ENCODE results near the gene TARM1. TPM values are rescaled to one million over a fixed set of nuclear protein-coding genes. Genes with fewer than 3 reads are reported as not detected.
"Not testable (repeated sequence)": the region's sequence is repeated elsewhere in the genome, so short reads cannot be mapped to it uniquely, and the experiment has no call there.

The TARM1 gene
- total RNA-seq, 2 experiments from 2014 or later = not detected

DNA sequence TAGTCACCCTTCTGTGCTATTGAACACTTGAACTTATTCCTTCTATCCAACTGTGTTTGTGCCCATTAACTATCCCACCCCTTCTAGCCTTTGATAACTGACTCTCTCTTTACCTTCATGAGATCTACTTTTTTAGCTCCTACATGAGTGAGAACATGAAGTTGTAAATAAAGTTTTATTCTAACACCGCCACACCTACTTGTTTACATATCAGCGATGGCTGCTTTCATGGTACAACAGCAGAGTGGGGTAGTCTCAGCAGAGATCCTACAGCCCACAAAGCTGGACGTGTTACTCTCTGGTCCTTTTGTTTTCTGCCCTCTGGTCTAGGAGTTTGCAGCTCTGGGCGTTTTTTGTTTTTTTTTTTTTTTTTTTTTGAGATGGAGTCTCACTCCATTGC, 41.2 kb downstream of the TARM1 start:
- no peak overlapping the region for H3K27ac Mint-ChIP-seq
- no peak overlapping the region for H3K4me3 Mint-ChIP-seq
- H3K4me1 Mint-ChIP-seq = no peaks in the 10 kb centered on the region
- DNase-seq = no peak
- CTCF ChIA-PET = interaction anchor here (0.7 kb wide), 1 partner anchor 188 kb away, joined by 3 read pairs; no protein-coding TSS in a partner anchor
- no peaks in the 10 kb centered on the region for H3K9me3 Mint-ChIP-seq
- peaks cover 2% of the 10 kb centered on the region for H3K27me3 Mint-ChIP-seq
- no peaks in the 10 kb centered on the region for H3K36me3 Mint-ChIP-seq (ENCODE audit: low read depth)
- POLR2A ChIA-PET = no interaction called here

DNA sequence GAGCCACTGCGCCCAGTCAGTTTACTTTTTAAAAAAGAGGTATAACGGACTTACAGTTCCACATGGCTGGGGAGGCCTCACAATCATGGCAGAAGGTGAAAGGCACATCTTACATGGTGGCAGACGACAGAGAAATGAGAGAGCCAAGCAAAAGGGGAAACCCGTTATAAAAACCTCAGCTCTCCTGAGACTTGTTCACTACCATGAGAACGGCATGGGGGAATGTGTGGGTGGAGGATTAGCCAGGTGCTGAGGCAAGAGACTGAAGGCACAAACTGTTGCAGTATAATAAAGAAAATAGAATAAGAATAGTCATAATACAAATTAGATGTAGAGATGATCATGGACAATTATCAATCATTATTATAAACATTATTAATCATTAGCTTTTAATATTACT, 44.6 kb downstream of the TARM1 start:
- H3K9me3 Mint-ChIP-seq; H3K4me3 Mint-ChIP-seq; H3K36me3 Mint-ChIP-seq (ENCODE audit: low read depth); DNase-seq; H3K4me1 Mint-ChIP-seq; H3K27me3 Mint-ChIP-seq; H3K27ac Mint-ChIP-seq; CTCF ChIA-PET; POLR2A ChIA-PET: not testable (repeated sequence)

- no peak overlapping the region for H3K27ac Mint-ChIP-seq
- ChIA-PET POLR2A (no interaction called here), CTCF (no interaction called here)
- H3K27me3 Mint-ChIP-seq = peaks cover 7% of the 10 kb centered on the region
- no peaks in the 10 kb centered on the region for H3K4me1 Mint-ChIP-seq
- no peaks in the 10 kb centered on the region for H3K36me3 Mint-ChIP-seq (ENCODE audit: low read depth)
- no peak overlapping the region for H3K4me3 Mint-ChIP-seq
- H3K9me3 Mint-ChIP-seq = no peaks in the 10 kb centered on the region
- no peak for DNase-seq
Measured at GRCh38 chr19:54035215-54036178, 45.7 kb downstream of the TARM1 start.

GRCh38 chr19:54030895-54031586, 50.1 kb downstream of the TARM1 start:
- peaks cover 15% of the 10 kb centered on the region for H3K27me3 Mint-ChIP-seq
- CTCF ChIA-PET = interaction anchor here (0.5 to 1.3 kb wide), 2 partner anchors 11 to 21 kb away, joined by 3 read pairs; no protein-coding TSS in a partner anchor
- H3K4me1 Mint-ChIP-seq = peaks cover 2% of the 10 kb centered on the region
- H3K4me3 Mint-ChIP-seq = no peak overlapping the region
- no peak overlapping the region for H3K27ac Mint-ChIP-seq
- H3K9me3 Mint-ChIP-seq = no peaks in the 10 kb centered on the region
- H3K36me3 Mint-ChIP-seq (ENCODE audit: low read depth) = no peaks in the 10 kb centered on the region
- DNase-seq = no peak
- POLR2A ChIA-PET = no interaction called here

GRCh38 chr19:54029930-54030490, 51.2 kb downstream of the TARM1 start:
- H3K36me3 Mint-ChIP-seq (ENCODE audit: low read depth) = no peaks in the 10 kb centered on the region
- POLR2A ChIA-PET = no interaction called here
- peaks cover 15% of the 10 kb centered on the region for H3K27me3 Mint-ChIP-seq
- peak; percentile 66 for DNase-seq
- no peak overlapping the region for H3K4me3 Mint-ChIP-seq
- CTCF ChIA-PET = interaction anchor here (0.6 to 1.3 kb wide), 7 partner anchors 12 to 237 kb away, joined by 3 to 17 read pairs (median 3); no protein-coding TSS in a partner anchor
- H3K27ac Mint-ChIP-seq = no peak overlapping the region
- H3K9me3 Mint-ChIP-seq = no peaks in the 10 kb centered on the region
- H3K4me1 Mint-ChIP-seq = peaks cover 2% of the 10 kb centered on the region

GRCh38 chr19:54029301-54029700, 51.9 kb downstream of the TARM1 start:
- no peak overlapping the region for H3K4me3 Mint-ChIP-seq
- no peaks in the 10 kb centered on the region for H3K9me3 Mint-ChIP-seq
- POLR2A ChIA-PET = no interaction called here
- no peak overlapping the region for H3K27ac Mint-ChIP-seq
- H3K4me1 Mint-ChIP-seq = peaks cover 2% of the 10 kb centered on the region
- peaks cover 15% of the 10 kb centered on the region for H3K27me3 Mint-ChIP-seq
- no peaks in the 10 kb centered on the region for H3K36me3 Mint-ChIP-seq (ENCODE audit: low read depth)
- CTCF ChIA-PET = interaction anchor here (0.6 to 1.3 kb wide), 5 partner anchors 15 to 808 kb away, joined by 3 to 17 read pairs (median 3); no protein-coding TSS in a partner anchor
- no peak for DNase-seq

DNA sequence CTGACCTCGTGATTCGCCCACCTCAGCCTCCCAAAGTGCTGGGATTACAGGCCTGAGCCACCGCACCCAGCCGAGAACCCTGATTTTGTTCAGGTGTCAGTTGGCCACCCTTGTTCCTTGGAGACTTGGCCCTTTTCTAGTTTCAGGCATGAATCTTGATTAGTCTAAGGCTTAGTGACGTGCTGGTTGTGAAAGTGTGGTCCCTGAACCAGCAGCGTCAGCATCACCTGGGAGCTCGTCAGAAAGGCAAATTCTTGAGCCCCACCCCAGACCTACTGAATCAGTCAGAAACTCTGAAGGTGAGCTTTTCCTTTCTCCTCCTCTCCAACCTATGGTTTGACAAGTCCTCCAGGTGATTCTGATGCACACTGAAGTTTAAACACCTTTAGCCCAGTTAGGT, 54.5 kb downstream of the TARM1 start:
- no peak overlapping the region for H3K4me3 Mint-ChIP-seq
- no peaks in the 10 kb centered on the region for H3K9me3 Mint-ChIP-seq
- ChIA-PET CTCF (interaction anchor here (0.6 kb wide), 1 partner anchor 10 kb away, joined by 6 read pairs; no protein-coding TSS in a partner anchor), POLR2A (no interaction called here)
- DNase-seq = no peak
- H3K4me1 Mint-ChIP-seq = peaks cover 5% of the 10 kb centered on the region
- peaks cover 24% of the 10 kb centered on the region for H3K27me3 Mint-ChIP-seq
- no peaks in the 10 kb centered on the region for H3K36me3 Mint-ChIP-seq (ENCODE audit: low read depth)
- H3K27ac Mint-ChIP-seq = no peak overlapping the region

DNA sequence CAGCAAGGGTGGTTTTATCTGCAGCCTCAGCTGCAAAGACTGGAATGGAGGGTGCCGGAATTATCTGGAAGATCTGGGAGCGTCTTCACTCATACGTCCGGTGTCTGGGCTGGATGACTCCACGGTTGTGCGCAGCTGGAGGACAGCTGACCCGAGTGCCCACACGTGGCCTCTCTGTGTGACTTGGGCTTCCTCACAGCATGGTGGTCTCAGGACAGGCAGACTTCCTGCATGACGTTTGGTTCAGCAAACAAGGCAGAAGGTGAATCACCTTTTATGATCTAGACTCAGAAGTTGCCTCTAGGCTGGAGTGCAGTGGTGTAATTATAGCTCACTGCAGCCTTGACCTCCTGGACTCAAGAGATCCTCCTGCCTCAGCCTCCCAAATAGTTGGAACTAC, 56.5 kb downstream of the TARM1 start:
- H3K27ac Mint-ChIP-seq = no peak overlapping the region
- DNase-seq = no peak
- no peaks in the 10 kb centered on the region for H3K36me3 Mint-ChIP-seq (ENCODE audit: low read depth)
- peaks cover 18% of the 10 kb centered on the region for H3K27me3 Mint-ChIP-seq
- peaks cover 11% of the 10 kb centered on the region for H3K4me1 Mint-ChIP-seq
- H3K4me3 Mint-ChIP-seq = no peak overlapping the region
- POLR2A ChIA-PET = no interaction called here
- H3K9me3 Mint-ChIP-seq = no peaks in the 10 kb centered on the region
- CTCF ChIA-PET = interaction anchor here (0.6 to 2.3 kb wide), 8 partner anchors 17 to 952 kb away, joined by 3 to 11 read pairs (median 5); no protein-coding TSS in a partner anchor

GRCh38 chr19:54023191-54023590, 58.0 kb downstream of the TARM1 start:
- H3K4me3 Mint-ChIP-seq = no peak overlapping the region
- ChIA-PET CTCF (interaction anchor here (0.6 to 1.7 kb wide), 9 partner anchors 15 to 887 kb away, joined by 3 to 5 read pairs (median 3); no protein-coding TSS in a partner anchor), POLR2A (no interaction called here)
- H3K27ac Mint-ChIP-seq = no peak overlapping the region
- no peaks in the 10 kb centered on the region for H3K9me3 Mint-ChIP-seq
- no peak for DNase-seq
- peaks cover 13% of the 10 kb centered on the region for H3K27me3 Mint-ChIP-seq
- H3K36me3 Mint-ChIP-seq (ENCODE audit: low read depth) = no peaks in the 10 kb centered on the region
- H3K4me1 Mint-ChIP-seq = peaks cover 11% of the 10 kb centered on the region

GRCh38 chr19:54021932-54022331, 59.2 kb downstream of the TARM1 start:
- DNase-seq = no peak
- Mint-ChIP-seq H3K27me3 (peaks cover 14% of the 10 kb centered on the region), H3K9me3 (no peaks in the 10 kb centered on the region), H3K4me1 (peaks cover 11% of the 10 kb centered on the region), H3K27ac (no peak overlapping the region), H3K4me3 (no peak overlapping the region), H3K36me3 (ENCODE audit: low read depth) (no peaks in the 10 kb centered on the region)
- CTCF ChIA-PET = no interaction called here
- POLR2A ChIA-PET = no interaction called here

DNA sequence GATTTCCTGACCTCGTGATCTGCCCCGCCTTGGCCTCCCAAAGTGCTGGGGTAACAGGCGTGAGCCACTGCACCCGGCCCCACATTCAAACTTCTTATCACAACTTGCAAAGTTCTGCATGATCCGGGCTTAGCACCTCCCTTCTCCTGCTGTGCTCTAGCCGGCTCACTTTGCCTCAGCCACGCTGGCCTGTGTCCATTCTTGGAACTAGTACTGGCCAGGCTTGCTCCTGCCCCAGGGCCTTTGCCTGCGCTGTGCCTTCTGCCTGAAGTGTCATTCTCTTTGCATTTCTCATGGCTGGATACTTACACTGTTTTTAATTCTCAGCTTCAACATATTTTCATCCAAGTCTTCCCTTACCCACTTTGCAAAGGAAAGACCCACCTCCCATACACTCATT, 59.8 kb downstream of the TARM1 start:
- no peak for DNase-seq
- H3K36me3 Mint-ChIP-seq (ENCODE audit: low read depth) = no peaks in the 10 kb centered on the region
- peaks cover 11% of the 10 kb centered on the region for H3K4me1 Mint-ChIP-seq
- no peak overlapping the region for H3K27ac Mint-ChIP-seq
- no peaks in the 10 kb centered on the region for H3K9me3 Mint-ChIP-seq
- peaks cover 14% of the 10 kb centered on the region for H3K27me3 Mint-ChIP-seq
- ChIA-PET POLR2A (no interaction called here), CTCF (no interaction called here)
- H3K4me3 Mint-ChIP-seq = no peak overlapping the region
